HepG2 (cell line): Measurements from ENCODE around the gene KCTD1. TPM values are rescaled to one million over a fixed set of nuclear protein-coding genes. Genes with fewer than 3 reads are reported as not detected.

Experiments
- ATAC-seq: fragments of 200-7000 bp; cut with Tn5 transposase; 3 replicates; pipeline ENCODE4 v1.9.1; 2020; ENCODE audit warnings: mild to moderate bottlenecking, moderate library complexity
- BruUV-seq: library from RNA; stranded (reverse); fragments of 400-500 nt; replicated peaks from 2 replicates; lab custom pipeline; 2021; lab: Mats Ljungman, UMichigan
- CTCF ChIA-PET: fragments of 300-600 bp; formaldehyde crosslinking; extraction: SDS; loops from one replicate; lab custom pipeline; 2021; ENCODE audit warnings: low total read pairs, inconsistent platforms, low intra/inter-chr PET ratio; lab: Yijun Ruan, JAX
- POLR2A ChIA-PET: fragments of 350-600 bp; sonication (Branson Sonifier 250); formaldehyde crosslinking; loops from one replicate; lab custom pipeline; 2020; ENCODE audit warnings: antibody characterized with exemption, inconsistent platforms; lab: Yijun Ruan, JAX
- DNase-seq: peaks from one replicate; pipeline ENCODE4 v3.0.0-alpha.2; 2015; ENCODE audit warnings: low spot score
- FAIRE-seq: peaks from 3 replicates; lab custom pipeline; 2011; peaks lifted over from hg19 to GRCh38; lab: Jason Lieb, UNC
- H2AFZ ChIP-seq: one replicate; pipeline ENCODE4 v1.6.1; 2011; ENCODE audit warnings: low read length, inconsistent platforms
- H3K27ac ChIP-seq: fragments of 300-600 bp; 3 replicates; pipeline ENCODE4 v1.8.0; 2011; ENCODE audit warnings: mixed run types, mild to moderate bottlenecking, mixed read lengths, low read length, inconsistent platforms; ENCODE audit not compliant: insufficient read depth; ENCODE audit errors: extremely low read length
- H3K27me3 ChIP-seq, 2 experiments: fragments of 200-600 bp in 1 of 2; 2 replicates in 1 of 2; 3 replicates in 1 of 2; pipeline versions ENCODE4 v1.6.0 to v1.8.0; 2011; ENCODE audit warnings: low read length in 2 of 2, mild to moderate bottlenecking in 2 of 2, moderate library complexity in 2 of 2, inconsistent platforms in 1 of 2; ENCODE audit not compliant: insufficient read depth in 2 of 2, control insufficient read depth in 1 of 2
- H3K36me3 ChIP-seq, 2 experiments: fragments of 200-600 bp in 1 of 2; replicated peaks in 1 of 2; 2 replicates in 1 of 2; 3 replicates in 1 of 2; pipeline versions ENCODE4 v1.5.1 to v1.8.0; 2011; ENCODE audit warnings: low read length in 2 of 2, inconsistent platforms in 1 of 2; ENCODE audit not compliant: insufficient read depth in 2 of 2, control insufficient read depth in 1 of 2
- H3K4me1 ChIP-seq: 2 replicates; pipeline ENCODE4 v1.5.1; 2012; ENCODE audit warnings: low read length, inconsistent platforms; ENCODE audit not compliant: insufficient read depth
- H3K4me2 ChIP-seq: 2 replicates; pipeline ENCODE4 v1.6.0; 2011; ENCODE audit warnings: low read depth, low read length, inconsistent platforms
- H3K4me3 ChIP-seq, 3 experiments: fragments of 200-600 bp in 1 of 3; sonication (generic), shearing (Covaris generic) in 1 of 3; replicated peaks in 1 of 3; 2 replicates each; pipeline ENCODE4 v1.5.1; 2011 to 2016; ENCODE audit warnings: low read length in 3 of 3, inconsistent platforms in 2 of 3, low read depth in 2 of 3, mild to moderate bottlenecking in 2 of 3, control low read depth in 1 of 3, mixed read lengths in 1 of 3; ENCODE audit not compliant: insufficient read depth in 1 of 3
- H3K79me2 ChIP-seq: one replicate; pipeline ENCODE4 v1.6.1; 2011; ENCODE audit warnings: low read length, inconsistent platforms; ENCODE audit not compliant: insufficient read depth
- H3K9ac ChIP-seq: 2 replicates; pipeline ENCODE4 v1.6.0; 2011; ENCODE audit warnings: mild to moderate bottlenecking, low read depth, low read length, inconsistent platforms; ENCODE audit not compliant: insufficient read depth
- H3K9me3 ChIP-seq: 2 replicates; pipeline ENCODE4 v1.5.1; 2012; ENCODE audit warnings: mild to moderate bottlenecking, low read length
- H4K20me1 ChIP-seq: 2 replicates; pipeline ENCODE4 v1.6.0; 2011; ENCODE audit warnings: inconsistent platforms, mild to moderate bottlenecking, low read length, moderate library complexity; ENCODE audit not compliant: insufficient read depth
- ATF7-NPFF ChIP-seq: sonication (generic); formaldehyde crosslinking; IDR thresholded peaks from 2 replicates; pipeline ENCODE4 v1.8.1; 2023; ENCODE audit warnings: mild to moderate bottlenecking, low read depth, missing genetic modification reagents, moderate library complexity
- E2F5 ChIP-seq: sonication (generic); formaldehyde crosslinking; conservative IDR thresholded peaks from 2 replicates; pipeline ENCODE4 v1.4.0; 2020; ENCODE audit warnings: missing genetic modification reagents
- GATAD2A ChIP-seq: IDR thresholded peaks from 2 replicates; pipeline ENCODE4 v1.6.1; 2016
- NCOA2 ChIP-seq: sonication (generic); formaldehyde crosslinking; IDR thresholded peaks from 2 replicates; pipeline ENCODE4 v1.8.0; 2022; ENCODE audit warnings: inconsistent platforms
- RCOR2 ChIP-seq: IDR thresholded peaks from 2 replicates; pipeline ENCODE4 v1.6.1; 2016; ENCODE audit warnings: missing biosample characterization, missing genetic modification reagents
- SIX1 ChIP-seq: sonication (generic); formaldehyde crosslinking; IDR thresholded peaks from 2 replicates; pipeline ENCODE4 v1.4.0; 2020; ENCODE audit warnings: missing genetic modification reagents, borderline replicate concordance
- ZGPAT ChIP-seq: IDR thresholded peaks from 2 replicates; pipeline ENCODE4 v1.6.1; 2016; ENCODE audit warnings: mild to moderate bottlenecking
- ZNF44 ChIP-seq: sonication (generic); formaldehyde crosslinking; IDR thresholded peaks from 2 replicates; pipeline ENCODE4 v1.5.1; 2020; ENCODE audit warnings: mild to moderate bottlenecking, missing genetic modification reagents
- ZNF557 ChIP-seq: sonication (generic); formaldehyde crosslinking; IDR thresholded peaks from 2 replicates; pipeline ENCODE4 v1.4.0; 2020; ENCODE audit warnings: missing genetic modification reagents
- ZNF720 ChIP-seq: sonication (generic); formaldehyde crosslinking; IDR thresholded peaks from 2 replicates; pipeline ENCODE4 v1.4.0; 2020; ENCODE audit warnings: missing genetic modification reagents
- WGBS: methylation state at CpG from one replicate; pipeline ENCODE4 v1.1.6; 2017; ENCODE audit warnings: low lambda C conversion rate; 5-methylcytosine and 5-hydroxymethylcytosine counted together
- in situ Hi-C: cut with HindIII; loops from 2 replicates; pipeline ENCODE4 v1.10.0; 2017; ENCODE audit warnings: low pct_unique_long_range_greater_than_20kb; ENCODE audit not compliant: extremely low pct_ligation_motif_present
- intact Hi-C: fragments of 100-400 bp; cut with micrococcal nuclease; formaldehyde crosslinking; loops from one replicate; pipeline ENCODE4 v1.10.0; 2022; ENCODE audit not compliant: unreplicated experiment
- polyA plus RNA-seq, 8 experiments: library from polyadenylated mRNA; depleted of rRNA in 3 of 8; stranded (reverse) in 7 of 8; unstranded in 1 of 8; fragments of >200 nt; fragmentation: Illumina TruSeq in 4 of 8; extraction: Trizol in 4 of 8; gene quantifications; 2 replicates each; pipeline versions ENCODE4 v1.2.1 to v1.2.3, GENCODE V29; 2011 to 2016; ENCODE audit warnings: low read depth in 4 of 8, missing spikeins in 1 of 8, mixed read lengths in 1 of 8; ENCODE audit not compliant: insufficient read depth in 1 of 8
- total RNA-seq, 5 experiments: library from RNA; depleted of rRNA; stranded (reverse); fragments of >200 nt; fragmentation: Illumina TruSeq; extraction: Trizol; gene quantifications; 2 replicates each; pipeline ENCODE4 v1.2.3, GENCODE V29; 2016; ENCODE audit warnings: low read depth in 1 of 5

Gene KCTD1
- total and polyA plus RNA-seq, 2 of the 13 experiments (the other 11 are each of a cell fraction or from before 2014, with no cell fraction given) = 2.7 to 6.8 TPM

GRCh38 chr18:26479681-26480079 lies 68.7 kb downstream of the KCTD1 start:
- Histone ChIP-seq H3K36me3 (no peaks in the 10 kb centered on the region), H3K4me1 (peaks cover 10% of the 10 kb centered on the region), H3K4me2 (no peak overlapping the region), H3K9ac (no peak overlapping the region), H3K27me3 (no peaks in the 10 kb centered on the region), H3K79me2 (no peaks in the 10 kb centered on the region), H3K27ac (no peak overlapping the region), H4K20me1 (no peaks in the 10 kb centered on the region), H3K9me3 (no peaks in the 10 kb centered on the region), H3K4me3 (no peak overlapping the region), H2AFZ (no peak overlapping the region)
- in situ Hi-C loops (no loop called here), intact Hi-C loops (no loop called here)
- TF ChIP-seq GATAD2A (CRISPR knock-in tag) (no peak), ZGPAT (CRISPR knock-in tag) (no peak), RCOR2 (CRISPR knock-in tag) (no peak), ZNF44 (no peak), SIX1 (no peak), ZNF720 (CRISPR knock-in tag) (no peak), NCOA2 (CRISPR knock-in tag) (no peak), ATF7-NPFF (no peak), ZNF557 (no peak), E2F5 (no peak)
- DNase-seq = no peak
- no peak for ATAC-seq
- 86% methylated on average over 6 of the region's 6 CpGs for WGBS
- POLR2A ChIA-PET = no interaction called here
- no TSS peak for BruUV-seq
- no peak for FAIRE-seq
- CTCF ChIA-PET = no interaction called here
